GM21717 (cell line): ENCODE data around the gene SECISBP2.
"Not testable (repeated sequence)": the region's sequence is repeated elsewhere in the genome, so short reads cannot be mapped to it uniquely, and the experiment has no call there.

Experiments
- ATAC-seq: cut with Tn5 transposase; IDR thresholded peaks from one replicate; pipeline ENCODE4 v1.9.1; 2021; ENCODE audit warnings: mild to moderate bottlenecking, moderate library complexity; ENCODE audit not compliant: unreplicated experiment

The SECISBP2 gene, protein sequence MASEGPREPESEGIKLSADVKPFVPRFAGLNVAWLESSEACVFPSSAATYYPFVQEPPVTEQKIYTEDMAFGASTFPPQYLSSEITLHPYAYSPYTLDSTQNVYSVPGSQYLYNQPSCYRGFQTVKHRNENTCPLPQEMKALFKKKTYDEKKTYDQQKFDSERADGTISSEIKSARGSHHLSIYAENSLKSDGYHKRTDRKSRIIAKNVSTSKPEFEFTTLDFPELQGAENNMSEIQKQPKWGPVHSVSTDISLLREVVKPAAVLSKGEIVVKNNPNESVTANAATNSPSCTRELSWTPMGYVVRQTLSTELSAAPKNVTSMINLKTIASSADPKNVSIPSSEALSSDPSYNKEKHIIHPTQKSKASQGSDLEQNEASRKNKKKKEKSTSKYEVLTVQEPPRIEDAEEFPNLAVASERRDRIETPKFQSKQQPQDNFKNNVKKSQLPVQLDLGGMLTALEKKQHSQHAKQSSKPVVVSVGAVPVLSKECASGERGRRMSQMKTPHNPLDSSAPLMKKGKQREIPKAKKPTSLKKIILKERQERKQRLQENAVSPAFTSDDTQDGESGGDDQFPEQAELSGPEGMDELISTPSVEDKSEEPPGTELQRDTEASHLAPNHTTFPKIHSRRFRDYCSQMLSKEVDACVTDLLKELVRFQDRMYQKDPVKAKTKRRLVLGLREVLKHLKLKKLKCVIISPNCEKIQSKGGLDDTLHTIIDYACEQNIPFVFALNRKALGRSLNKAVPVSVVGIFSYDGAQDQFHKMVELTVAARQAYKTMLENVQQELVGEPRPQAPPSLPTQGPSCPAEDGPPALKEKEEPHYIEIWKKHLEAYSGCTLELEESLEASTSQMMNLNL

DNA sequence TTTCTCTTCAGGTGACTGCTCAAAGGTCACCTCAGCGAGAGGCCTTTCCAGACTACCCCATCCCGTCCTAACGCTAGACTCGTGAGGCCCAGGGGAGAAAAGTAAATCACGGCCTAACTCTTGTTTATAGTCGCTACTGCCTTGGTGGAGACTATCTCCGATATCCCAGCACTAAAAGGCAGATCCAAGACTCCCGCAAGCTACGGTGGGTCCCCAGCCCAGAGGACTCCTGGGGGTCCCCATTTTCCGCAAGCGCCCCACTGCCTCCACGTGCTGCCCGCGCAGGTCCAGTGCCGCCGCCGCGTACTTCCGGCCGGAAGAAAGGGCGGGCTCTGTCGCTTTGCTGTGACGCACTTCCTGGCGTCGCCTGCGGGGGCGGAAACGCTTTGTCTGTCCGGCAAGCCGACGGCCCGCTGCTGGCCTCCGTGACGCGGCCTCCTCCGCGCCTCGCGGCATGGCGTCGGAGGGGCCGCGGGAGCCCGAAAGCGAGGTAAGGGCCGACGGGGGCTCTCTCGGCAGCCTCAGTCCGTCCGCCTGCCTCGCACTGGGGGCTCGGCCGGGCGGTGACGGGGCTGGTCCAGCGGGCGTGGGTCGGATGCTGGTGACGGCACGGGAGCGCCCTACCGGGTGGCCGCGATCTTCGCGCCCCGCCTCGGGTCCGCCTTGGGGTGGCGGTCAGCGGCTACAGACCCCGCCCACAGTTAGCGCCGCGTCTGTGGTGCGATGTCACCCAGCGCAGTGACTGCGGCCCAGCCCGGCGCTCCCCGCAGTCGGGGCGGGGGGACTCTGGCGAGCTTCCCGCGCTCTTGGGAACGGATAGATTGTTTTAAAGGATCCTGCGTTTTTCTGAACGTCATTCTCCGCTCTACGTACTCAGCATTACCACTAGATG is at the start of gene SECISBP2:
SECISBP2 (plus strand) TSS at position 378 of the 892 bp plus-strand sequence; CDS start at position 455, 77 bp downstream.
- ATAC-seq: peak; percentile 84

DNA sequence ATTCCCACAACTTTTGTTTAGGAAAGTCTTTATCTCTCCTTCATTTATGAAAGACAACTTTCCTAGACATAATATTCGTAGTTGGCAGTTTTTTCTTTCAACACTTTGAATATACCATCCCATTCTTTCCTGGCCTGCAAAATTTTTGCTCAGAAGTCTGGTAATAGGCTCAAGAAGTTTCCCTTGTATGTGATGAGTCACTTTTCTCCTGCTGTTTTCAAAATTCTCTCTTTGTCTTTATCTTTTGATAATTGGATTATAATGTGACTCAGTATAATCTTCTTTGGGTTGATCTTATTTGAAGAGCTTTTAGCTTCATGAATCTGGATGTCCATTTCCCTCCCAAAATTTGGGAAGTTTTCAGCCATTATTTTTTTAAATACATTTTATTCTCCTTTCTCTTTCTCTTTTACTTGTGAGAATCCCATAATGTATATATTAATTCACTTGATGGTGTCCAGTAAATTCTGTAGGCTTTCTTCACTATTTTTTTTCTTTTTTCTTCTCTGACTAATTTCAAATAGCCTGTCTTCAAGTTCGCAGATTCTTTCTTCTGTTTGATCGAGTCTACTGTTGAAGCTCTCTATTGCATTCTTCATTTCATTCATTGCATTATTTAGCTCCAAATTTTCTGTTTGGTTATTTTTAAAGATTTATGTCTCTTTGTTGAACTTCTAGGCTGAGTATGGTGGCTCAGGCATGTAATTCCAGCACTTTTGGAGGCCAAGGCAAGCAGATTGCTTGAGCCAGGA is 44.6 kb upstream of the SECISBP2 start:
- ATAC-seq: no peak

DNA sequence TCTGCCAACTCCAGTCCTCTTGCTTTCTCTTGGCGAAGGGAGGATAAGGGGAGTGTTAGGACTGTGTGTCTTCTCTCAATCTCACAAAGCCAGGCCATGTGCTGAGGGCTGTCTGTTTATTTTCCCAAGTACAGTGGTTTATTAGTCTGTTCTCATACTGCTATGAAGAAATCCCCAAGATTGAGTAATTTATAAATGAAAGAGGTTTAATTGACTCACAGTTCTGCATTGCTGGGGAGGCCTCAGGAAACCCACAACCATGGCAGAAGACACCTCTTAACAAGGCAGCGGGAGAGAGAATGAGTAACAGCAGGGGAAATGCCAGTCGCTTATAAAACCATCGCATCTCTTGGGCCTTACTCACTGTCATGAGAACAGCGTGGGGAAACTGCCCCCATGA is 43.5 kb upstream of the SECISBP2 start:
- ATAC-seq: no peak

DNA sequence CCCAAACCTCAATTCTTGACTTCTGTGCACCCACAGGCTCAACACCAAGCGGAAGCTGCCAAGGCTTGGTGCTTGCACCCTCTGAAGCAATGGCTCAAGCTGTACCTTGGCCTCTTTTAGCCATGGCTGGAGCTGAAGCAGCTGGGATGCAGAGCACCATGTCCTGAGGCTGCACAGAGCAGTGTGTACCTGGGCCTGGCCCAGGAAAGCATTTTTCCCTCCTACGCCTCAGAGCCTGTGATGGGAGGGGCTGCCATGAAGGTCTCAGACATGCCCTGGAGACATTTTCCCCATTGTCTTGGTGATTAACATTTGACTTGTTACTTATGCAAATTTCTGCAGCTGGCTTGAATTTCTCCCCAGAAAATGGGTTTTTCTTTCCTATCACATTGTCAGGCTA is 42.3 kb upstream of the SECISBP2 start:
- not testable (repeated sequence) for ATAC-seq

DNA sequence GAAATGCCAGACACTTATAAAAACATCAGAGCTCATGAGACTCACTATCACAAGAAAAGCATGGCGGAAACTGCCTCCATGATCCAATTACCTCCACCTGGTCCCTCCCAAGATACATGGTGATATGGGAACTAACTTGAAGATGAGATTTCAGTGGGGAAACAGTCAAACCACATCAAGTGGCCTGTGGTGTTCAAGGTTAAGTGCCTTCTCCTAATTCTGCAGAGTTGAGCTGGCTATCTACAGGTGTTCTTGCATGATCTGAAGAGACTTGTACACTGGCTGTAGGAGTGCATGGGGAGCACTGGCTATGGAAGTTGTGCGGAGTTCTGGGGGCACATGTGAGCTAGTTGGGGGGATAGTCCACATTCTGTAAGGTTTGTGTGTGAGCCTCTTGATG is 41.3 kb upstream of the SECISBP2 start:
- ATAC-seq: no peak

DNA sequence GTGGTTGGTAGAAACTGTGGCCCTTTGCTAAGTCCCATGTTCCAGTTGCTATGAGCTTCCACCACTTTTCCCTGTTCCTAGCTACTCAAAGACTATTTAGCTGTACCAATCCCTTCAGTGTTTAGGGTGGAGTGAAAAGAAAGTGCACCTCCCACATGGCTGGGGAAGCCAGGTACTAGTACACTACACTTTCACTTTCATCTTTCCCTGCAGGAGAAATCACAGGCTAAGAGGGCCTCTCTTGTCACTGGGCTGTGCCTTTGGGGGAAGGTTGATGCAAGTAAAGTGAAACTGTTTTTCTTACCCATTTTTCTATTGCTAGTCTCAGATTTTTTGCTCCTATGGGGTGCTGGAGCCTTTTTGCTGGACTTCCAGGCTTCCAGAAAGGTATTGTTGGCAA is 40.8 kb upstream of the SECISBP2 start:
- ATAC-seq: peak; percentile 89

DNA sequence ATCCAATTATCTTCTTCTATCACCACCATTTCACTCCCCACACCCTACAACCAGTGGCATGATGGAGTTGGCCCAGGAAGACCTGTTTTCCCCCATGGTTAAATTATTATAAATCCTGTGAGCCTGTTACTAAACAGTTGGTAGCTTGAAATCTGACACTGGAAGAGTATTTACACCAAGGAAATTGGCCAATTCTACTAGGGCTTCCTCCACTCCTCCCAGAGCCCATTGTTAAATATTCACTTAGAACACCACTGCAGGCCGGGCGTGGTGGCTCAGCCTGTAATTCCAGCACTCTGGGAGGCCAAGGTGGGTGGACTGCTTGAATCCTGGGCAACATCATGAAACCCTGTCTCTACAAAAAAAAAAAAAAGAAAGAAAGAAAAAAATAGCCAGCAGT is 39.7 kb upstream of the SECISBP2 start:
- ATAC-seq: no peak

DNA sequence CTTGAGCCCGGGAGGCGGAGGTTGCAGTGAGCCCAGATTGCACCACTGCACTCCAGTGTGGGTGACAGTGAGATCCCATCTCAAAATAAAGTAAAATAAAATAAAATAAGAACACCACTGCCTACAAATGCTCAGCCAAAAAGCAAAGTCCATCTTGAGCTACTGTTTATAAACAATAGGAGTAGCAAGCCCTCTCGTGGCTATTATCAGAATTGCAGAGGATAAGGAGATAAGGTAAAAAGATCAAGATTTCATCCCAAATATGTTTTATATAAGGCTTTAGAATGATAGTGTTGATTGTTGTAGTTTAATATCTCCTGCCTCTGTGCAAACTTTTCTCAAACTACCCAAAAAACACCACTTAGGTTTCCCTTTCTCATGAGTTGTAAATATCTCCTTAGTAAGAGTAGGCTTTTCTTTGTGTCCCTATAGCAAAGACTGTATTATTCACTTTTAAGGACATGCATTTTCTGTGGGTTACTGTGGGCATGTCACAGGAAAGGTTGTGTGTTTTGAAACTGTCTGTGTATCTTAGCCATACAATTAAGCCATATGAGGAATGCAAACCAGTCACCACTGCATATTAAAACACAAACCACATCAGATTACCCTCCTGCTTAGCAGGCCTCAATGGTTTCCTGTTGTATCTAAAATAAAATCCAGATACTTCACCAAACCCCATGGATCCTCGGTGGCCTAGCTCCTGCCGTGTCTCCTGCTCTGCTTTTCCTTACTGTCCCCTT is 39.1 kb upstream of the SECISBP2 start:
- ATAC-seq: no peak

DNA sequence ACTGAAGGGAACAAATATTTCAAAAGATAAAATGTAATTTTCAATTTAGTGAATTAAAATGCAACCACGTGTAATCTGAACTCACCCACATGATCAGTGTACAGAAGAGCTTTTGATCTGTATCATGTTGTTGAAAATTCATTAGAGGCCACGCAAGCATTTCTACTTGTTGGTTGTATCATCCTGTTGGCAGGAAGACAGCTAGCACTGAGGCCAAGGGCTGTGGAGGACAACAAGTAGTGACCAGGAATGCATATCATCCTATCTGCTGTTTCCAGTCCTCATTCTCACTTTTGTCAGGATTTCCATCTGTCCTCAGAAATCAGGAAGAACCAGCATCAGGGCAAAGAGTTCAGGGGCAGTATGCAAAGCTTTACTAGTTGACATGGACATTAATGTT is 37.2 kb upstream of the SECISBP2 start:
- ATAC-seq: no peak

DNA sequence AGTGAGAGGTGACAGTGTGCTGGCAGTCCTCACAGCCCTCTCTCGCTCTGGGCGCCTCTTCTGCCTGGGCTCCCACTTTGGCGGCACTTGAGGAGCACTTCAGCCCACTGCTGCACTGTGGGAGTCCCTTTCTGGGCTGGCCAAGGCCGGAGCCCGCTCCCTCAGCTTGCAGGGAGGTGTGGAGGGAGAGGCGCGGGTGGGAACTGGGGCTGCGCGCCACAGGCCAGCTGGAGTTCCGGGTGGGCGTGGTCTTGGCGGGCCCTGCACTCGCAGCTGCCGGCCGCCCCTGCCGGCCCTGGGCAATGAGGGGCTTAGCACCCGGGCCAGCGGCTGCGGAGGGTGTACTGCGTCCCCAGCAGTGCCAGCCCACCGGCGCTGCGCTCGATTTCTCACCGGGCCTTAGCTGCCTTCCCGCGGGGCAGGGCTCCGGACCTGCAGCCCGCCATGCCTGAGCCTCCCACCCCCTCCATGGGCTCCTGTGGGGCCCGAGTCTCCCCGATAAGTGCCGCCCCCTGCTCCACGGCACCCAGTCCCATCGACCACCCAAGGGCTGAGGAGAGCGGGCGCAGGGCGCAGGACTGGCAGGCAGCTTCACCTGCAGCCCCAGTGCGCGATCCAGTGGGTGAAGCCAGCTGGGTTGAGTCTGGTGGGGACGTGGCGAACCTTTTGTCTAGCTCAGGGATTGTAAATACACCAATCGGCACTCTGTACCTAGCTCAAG is 35.9 kb upstream of the SECISBP2 start:
- ATAC-seq: not testable (repeated sequence)

DNA sequence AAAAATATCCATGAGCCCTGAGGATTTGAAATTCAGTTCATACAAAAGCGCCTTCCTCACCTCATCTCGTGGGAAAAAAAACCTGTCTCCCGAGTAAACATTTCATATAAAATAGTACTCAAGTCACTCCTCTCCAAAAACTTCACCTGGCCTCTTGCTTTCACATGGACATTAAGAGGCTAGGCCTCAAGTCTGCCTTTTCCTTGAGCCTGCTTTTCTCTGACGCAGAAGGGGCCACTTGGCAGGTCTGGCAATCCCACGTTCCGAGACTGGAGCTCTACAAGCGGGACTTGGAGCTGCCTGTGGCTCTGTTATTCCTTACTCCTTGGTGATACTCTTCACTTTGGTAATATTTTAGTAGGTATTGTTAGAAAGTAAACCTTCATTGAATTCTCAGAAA is 34.2 kb upstream of the SECISBP2 start:
- no peak for ATAC-seq

DNA sequence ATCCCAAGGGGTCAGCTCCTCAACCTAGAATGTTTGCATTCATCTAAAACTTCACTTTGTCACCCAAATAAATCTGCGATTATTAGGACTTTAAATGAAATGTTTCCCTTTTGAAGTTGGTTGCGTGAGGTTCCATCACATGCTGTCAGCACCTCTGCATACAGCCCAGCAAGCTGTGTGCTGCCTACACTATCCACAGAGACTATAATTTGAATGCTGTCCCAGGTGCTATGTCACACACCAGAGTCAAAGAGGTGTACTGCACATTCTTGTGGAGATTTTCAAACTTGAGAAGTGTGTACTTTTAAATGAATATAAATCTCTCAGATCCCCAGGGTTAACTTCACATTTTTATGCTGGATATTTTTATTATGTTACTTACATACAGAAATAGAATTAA is 26.6 kb upstream of the SECISBP2 start:
- no peak for ATAC-seq

DNA sequence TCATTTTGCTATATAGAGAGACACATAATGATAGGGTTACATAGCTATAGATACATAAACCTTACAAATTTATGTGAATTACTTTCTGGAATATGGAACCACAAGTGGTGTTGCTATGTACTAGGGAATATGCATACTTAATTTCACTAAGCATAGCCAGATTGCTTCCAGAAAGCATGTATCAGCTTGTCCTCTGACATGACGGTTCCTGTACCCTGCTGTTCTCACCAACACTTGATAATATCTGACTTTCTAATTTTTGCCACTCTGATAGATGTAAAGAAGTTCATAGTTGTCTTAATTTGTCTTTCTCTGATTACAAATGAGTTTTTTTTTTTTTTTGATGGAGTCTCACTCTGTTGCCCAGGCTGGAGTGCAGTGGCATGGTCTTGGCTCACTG is 25.3 kb upstream of the SECISBP2 start:
- ATAC-seq: no peak

DNA sequence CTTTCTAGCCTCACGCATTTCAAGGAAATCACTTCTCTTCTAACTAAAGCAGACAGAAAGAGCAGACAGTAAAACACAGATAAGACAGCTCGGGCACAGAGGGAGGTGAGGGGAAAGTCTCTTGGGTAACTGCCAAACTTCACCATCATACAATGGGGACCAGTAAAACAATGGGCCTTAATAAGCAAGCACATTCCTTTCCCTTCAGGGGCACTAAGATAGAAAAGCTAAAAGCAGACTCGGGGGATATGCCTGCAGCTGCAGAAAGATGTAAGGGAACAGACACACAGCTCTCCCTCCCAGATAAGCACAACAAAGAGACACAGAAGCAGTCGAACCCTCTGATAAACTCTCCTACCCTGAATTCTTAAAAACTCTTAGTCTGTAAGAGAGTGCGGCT is 22.9 kb upstream of the SECISBP2 start:
- no peak for ATAC-seq

DNA sequence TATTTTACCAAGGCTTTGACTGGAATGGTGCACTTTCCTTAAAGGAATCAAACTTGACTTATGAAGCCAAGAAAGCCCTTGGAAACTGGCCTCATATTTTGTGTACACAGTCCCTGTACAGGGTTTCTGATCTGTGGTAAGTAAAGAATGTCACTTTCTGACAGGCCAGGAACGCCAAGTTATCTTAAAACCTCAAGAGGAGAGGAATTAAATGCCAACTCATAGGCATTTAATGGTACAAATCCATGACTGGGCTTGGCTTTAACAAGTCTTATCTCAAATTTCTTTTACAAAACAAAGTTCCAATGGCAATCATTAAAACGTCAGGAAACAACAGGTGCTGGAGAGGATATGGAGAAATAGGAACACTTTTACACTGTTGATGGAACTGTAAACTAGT is 16.3 kb upstream of the SECISBP2 start:
- ATAC-seq: not testable (repeated sequence)

DNA sequence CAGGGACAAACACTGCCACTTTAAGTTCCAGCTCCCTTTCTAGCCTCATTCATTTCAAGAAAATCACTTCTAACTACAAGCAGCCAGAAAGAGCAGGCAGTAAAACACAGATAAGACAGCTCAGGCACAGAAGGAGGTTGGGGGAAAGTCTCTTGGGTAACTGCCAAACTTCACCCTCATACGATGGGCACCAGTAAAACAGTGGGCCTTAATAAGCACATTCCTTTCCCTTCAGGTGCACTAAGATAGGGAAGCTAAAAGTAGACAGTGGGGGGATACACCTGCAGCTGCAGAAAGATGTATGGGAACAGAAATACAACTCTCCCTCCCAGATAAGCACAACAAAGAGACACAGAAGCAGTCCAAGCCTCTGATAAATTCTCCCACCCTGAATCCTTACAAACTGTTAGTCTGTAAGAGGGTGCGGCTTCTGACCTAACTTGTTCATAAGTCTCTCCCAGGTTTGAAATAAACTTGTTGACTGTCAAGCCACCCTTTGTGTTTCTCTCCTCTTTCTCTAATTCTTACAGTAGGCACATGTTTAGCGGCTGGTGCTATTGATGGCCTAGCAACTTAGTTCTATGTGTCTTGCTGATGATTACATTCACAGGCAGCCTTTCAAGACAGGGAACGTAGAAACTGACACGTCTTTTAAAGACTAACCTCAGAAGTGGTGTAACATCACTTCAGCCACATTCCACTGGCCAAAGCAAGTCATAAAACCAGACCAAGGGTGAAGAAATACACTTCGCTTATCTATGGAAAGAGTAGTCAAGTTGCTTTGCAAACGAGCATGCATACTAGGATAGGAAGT is 14.1 kb upstream of the SECISBP2 start:
- ATAC-seq: no peak

DNA sequence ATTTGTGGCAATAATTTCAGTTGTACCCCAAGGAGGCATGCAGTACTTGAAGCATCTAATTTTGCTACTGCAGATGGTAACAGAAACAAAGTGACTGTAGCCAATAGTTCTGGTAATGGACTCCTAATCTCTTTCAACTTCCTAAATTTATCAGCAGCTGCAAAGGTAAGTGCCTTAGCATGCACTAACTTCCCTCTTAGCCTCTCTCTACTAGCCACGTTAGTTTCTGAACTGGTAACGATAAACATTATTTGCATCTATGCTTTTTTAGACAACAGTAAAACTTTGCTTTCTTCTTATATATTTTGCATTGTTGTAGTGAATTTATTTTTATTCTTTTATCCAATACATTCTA is 13.5 kb upstream of the SECISBP2 start:
- ATAC-seq: no peak

DNA sequence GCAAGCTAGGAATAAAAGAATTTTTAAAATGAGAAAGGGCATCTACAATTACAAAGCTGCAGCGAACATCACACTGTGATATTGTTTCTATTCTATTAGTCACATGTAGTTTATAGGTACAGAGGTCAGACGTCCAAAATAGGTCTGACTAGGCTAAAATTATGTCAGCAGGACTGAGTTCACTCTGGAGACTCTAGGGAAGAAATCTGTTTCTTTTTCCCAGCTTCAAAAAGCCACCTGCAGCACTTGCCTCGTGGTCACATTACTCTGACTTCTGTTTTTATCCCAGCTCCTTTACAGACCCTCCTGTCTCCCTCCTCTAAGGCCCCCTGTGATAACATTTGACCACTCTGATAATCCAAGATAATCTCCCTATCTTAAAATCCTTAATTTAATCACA is 12.4 kb upstream of the SECISBP2 start:
- ATAC-seq: no peak
